A549 (cell line): ENCODE results near the gene TYW1B.
"Not testable (repeated sequence)": the region's sequence is repeated elsewhere in the genome, so short reads cannot be mapped to it uniquely, and the experiment has no call there.

Experiments used
- CTCF ChIP-seq: fragments of >200 bp; sonication (Bioruptor Twin); formaldehyde crosslinking; IDR thresholded peaks from 3 replicates; pipeline ENCODE4 v1.5.1; 2016
- EP300 ChIP-seq, 2 experiments: fragments of >200 bp; sonication (Bioruptor Twin); formaldehyde crosslinking; IDR thresholded peaks; 2 replicates in 1 of 2; 3 replicates in 1 of 2; pipeline ENCODE4 v1.6.1; 2016 to 2017
- MAZ ChIP-seq: fragments of 150-350 bp; IDR thresholded peaks from 2 replicates; pipeline ENCODE4 v1.6.1; 2014; ENCODE audit warnings: antibody characterized with exemption, low read depth, low read length, borderline replicate concordance

- TF ChIP-seq CTCF; MAZ; EP300 (IDR thresholded peaks at IDR 0.05): not testable (repeated sequence)
Observed at GRCh38 chr7:72729130-72729529, 98.9 kb downstream of the TYW1B start.
